22Rv1 (cell line): Measurements from ENCODE around the gene MLF2.

Source experiments
- ZFX ChIP-seq: fragments of 450-650 bp; IDR thresholded peaks from 2 replicates; pipeline ENCODE4 v1.6.1; 2017; ENCODE audit warnings: antibody characterized with exemption, borderline replicate concordance
- TF ChIP-seq, protein P1 (sequence below): fragments of 450-650 bp; IDR thresholded peaks from 2 replicates; pipeline ENCODE4 v1.5.1; 2017; ENCODE audit warnings: mild to moderate bottlenecking

DNA sequence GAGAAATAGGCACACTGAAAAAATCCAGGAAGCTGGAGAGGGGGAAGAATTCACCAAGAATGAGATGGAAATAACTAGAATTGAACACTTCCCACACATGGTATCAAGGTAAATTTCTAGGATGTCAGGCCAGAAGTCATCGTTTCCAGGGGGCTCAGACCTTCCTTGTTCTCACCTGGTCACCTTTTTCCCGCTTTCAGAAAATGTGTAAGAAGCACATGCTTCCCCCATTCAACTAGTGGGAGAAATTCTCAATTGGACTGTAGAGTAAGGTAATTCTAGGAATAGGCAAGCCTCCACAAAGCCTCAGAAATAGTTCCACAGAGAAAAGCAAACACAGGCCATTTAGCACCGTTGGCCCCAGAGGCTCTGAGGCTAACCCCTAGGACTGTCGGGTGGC lies 10.4 kb upstream of the MLF2 start:
- TF ChIP-seq, protein P1, sequence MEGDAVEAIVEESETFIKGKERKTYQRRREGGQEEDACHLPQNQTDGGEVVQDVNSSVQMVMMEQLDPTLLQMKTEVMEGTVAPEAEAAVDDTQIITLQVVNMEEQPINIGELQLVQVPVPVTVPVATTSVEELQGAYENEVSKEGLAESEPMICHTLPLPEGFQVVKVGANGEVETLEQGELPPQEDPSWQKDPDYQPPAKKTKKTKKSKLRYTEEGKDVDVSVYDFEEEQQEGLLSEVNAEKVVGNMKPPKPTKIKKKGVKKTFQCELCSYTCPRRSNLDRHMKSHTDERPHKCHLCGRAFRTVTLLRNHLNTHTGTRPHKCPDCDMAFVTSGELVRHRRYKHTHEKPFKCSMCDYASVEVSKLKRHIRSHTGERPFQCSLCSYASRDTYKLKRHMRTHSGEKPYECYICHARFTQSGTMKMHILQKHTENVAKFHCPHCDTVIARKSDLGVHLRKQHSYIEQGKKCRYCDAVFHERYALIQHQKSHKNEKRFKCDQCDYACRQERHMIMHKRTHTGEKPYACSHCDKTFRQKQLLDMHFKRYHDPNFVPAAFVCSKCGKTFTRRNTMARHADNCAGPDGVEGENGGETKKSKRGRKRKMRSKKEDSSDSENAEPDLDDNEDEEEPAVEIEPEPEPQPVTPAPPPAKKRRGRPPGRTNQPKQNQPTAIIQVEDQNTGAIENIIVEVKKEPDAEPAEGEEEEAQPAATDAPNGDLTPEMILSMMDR: no peak
- no peak for TF ChIP-seq ZFX
